GM12864 (cell line): ENCODE data around the gene RPP40.

Experiments
- DNase-seq: peaks from one replicate; pipeline ENCODE4 v3.0.0-alpha.2; 2011; ENCODE audit warnings: low read depth
- H3K4me3 ChIP-seq: 2 replicates; pipeline ENCODE4 v1.5.1; 2011; ENCODE audit warnings: mild to moderate bottlenecking, low read depth, low read length, control low read depth
- CTCF ChIP-seq: IDR thresholded peaks from 2 replicates; pipeline ENCODE4 v1.5.1; 2011; ENCODE audit warnings: low read depth, mild to moderate bottlenecking, moderate library complexity, low read length, control low read depth, inconsistent platforms; ENCODE audit errors: missing control alignments

Gene RPP40

GRCh38 chr6:4964675-4965561 is 38.9 kb downstream of the RPP40 start:
- no peak for TF ChIP-seq CTCF
- no peak overlapping the region for H3K4me3 ChIP-seq
- DNase-seq, result no peak

GRCh38 chr6:4962905-4963304 is 40.9 kb downstream of the RPP40 start:
- no peak for TF ChIP-seq CTCF
- no peak for DNase-seq
- H3K4me3 ChIP-seq, result no peak overlapping the region

GRCh38 chr6:4961322-4962168 is 42.3 kb downstream of the RPP40 start:
- DNase-seq, result no peak
- TF ChIP-seq CTCF, result no peak
- no peak overlapping the region for H3K4me3 ChIP-seq

GRCh38 chr6:4958624-4959023 is 45.2 kb downstream of the RPP40 start:
- H3K4me3 ChIP-seq, result no peak overlapping the region
- no peak for TF ChIP-seq CTCF
- no peak for DNase-seq

GRCh38 chr6:4957521-4958231 is 46.2 kb downstream of the RPP40 start:
- TF ChIP-seq CTCF, result peak; percentile 18
- no peak overlapping the region for H3K4me3 ChIP-seq
- no peak for DNase-seq

- no peak for DNase-seq
- no peak overlapping the region for H3K4me3 ChIP-seq
- TF ChIP-seq CTCF, result no peak
These were observed 47.2 kb downstream of the RPP40 start for GRCh38 chr6:4956625-4957024.
